B cell (primary cell): ENCODE data around the gene BBS2. TPM values are rescaled to one million over a fixed set of nuclear protein-coding genes. Genes with fewer than 3 reads are reported as not detected.

Experiments used
- ATAC-seq: fragments of 200-7000 bp; cut with Tn5 transposase; one replicate; pipeline ENCODE4 v1.10.0; 2021; ENCODE audit warnings: low read depth, mild to moderate bottlenecking, moderate number of reproducible peaks, moderate library complexity
- CTCF ChIA-PET: fragments of 350-600 bp; sonication (Branson Sonifier 250); formaldehyde crosslinking; loops from one replicate; lab custom pipeline; 2021; ENCODE audit warnings: antibody characterized with exemption, inconsistent platforms; lab: Charles Lee
- POLR2A ChIA-PET: fragments of 350-600 bp; sonication (Branson Sonifier 250); formaldehyde crosslinking; loops from one replicate; lab custom pipeline; 2021; ENCODE audit warnings: antibody characterized with exemption; lab: Charles Lee
- DNase-seq: peaks from one replicate; pipeline ENCODE4 v3.0.0; 2013
- H2AFZ ChIP-seq: 2 replicates; pipeline ENCODE4 v1.6.1; 2012; ENCODE audit warnings: mild to moderate bottlenecking, low read depth, low read length; ENCODE audit not compliant: insufficient read depth, poor library complexity, severe bottlenecking
- H3K27ac ChIP-seq, 2 donors: 1 replicate in 1 of 2; 2 replicates in 1 of 2; pipeline ENCODE4 v1.5.1; 2012 to 2013; ENCODE audit warnings: low read length in 2 of 2, mild to moderate bottlenecking in 2 of 2, moderate library complexity in 1 of 2
- H3K27me3 ChIP-seq, 4 experiments: fragments of 200-600 bp in 1 of 4; sonication (generic) in 1 of 4; replicated peaks in 1 of 4; 1 replicate in 2 of 4; 2 replicates in 2 of 4; pipeline versions ENCODE4 v1.6.1 to v1.7.0; 2013 to 2016; ENCODE audit warnings: low read length in 3 of 4, mild to moderate bottlenecking in 2 of 4, mixed read lengths in 1 of 4, moderate library complexity in 1 of 4; ENCODE audit not compliant: insufficient read depth in 4 of 4, control insufficient read depth in 3 of 4; ENCODE audit errors: control extremely low read depth in 1 of 4
- H3K36me3 ChIP-seq, 2 experiments: replicated peaks in 1 of 2; 1 replicate in 1 of 2; 2 replicates in 1 of 2; pipeline versions ENCODE4 v1.6.1 to v1.7.1; 2013; ENCODE audit warnings: low read length in 1 of 2; ENCODE audit not compliant: insufficient read depth in 2 of 2, control insufficient read depth in 1 of 2; ENCODE audit errors: control extremely low read depth in 1 of 2, extremely low read depth in 1 of 2
- H3K4me1 ChIP-seq, 2 donors: fragments of 200-600 bp in 1 of 2; sonication (generic) in 1 of 2; 1 replicate in 1 of 2; 2 replicates in 1 of 2; pipeline versions ENCODE4 v1.5.1 to v1.6.1; 2013 to 2017; ENCODE audit warnings: low read length in 2 of 2; ENCODE audit not compliant: control insufficient read depth in 2 of 2, insufficient read depth in 2 of 2
- H3K4me2 ChIP-seq: replicated peaks from 2 replicates; pipeline ENCODE3; 2012; ENCODE audit warnings: mild to moderate bottlenecking, low read depth, low read length; ENCODE audit not compliant: poor library complexity, severe bottlenecking
- H3K4me3 ChIP-seq, 5 experiments: fragments of 200-600 bp in 1 of 5; sonication (generic) in 1 of 5; 1 replicate in 3 of 5; 2 replicates in 2 of 5; pipeline versions ENCODE4 v1.5.1 to v1.7.0; 2011 to 2016; ENCODE audit warnings: low read length in 4 of 5, mild to moderate bottlenecking in 4 of 5, low read depth in 2 of 5, control low read depth in 1 of 5, moderate library complexity in 1 of 5; ENCODE audit not compliant: insufficient read depth in 1 of 5; ENCODE audit errors: control extremely low read depth in 1 of 5, extremely low read depth in 1 of 5
- H3K79me2 ChIP-seq: fragments of 200-600 bp; sonication (generic); one replicate; pipeline ENCODE4 v1.6.0; 2016; ENCODE audit warnings: low read length; ENCODE audit not compliant: control insufficient read depth, insufficient read depth
- H3K9ac ChIP-seq: fragments of 200-600 bp; sonication (generic); 2 replicates; pipeline ENCODE4 v1.6.1; 2017; ENCODE audit warnings: mild to moderate bottlenecking, low read length, moderate library complexity
- H3K9me3 ChIP-seq, 3 donors: one replicate each; pipeline versions ENCODE4 v1.6.1 to v1.7.1; 2013; ENCODE audit warnings: low read length in 2 of 3; ENCODE audit not compliant: control insufficient read depth in 2 of 3, insufficient read depth in 1 of 3; ENCODE audit errors: control extremely low read depth in 1 of 3
- H4K20me1 ChIP-seq: 2 replicates; pipeline ENCODE4 v1.6.0; 2012; ENCODE audit warnings: mild to moderate bottlenecking, low read length; ENCODE audit not compliant: insufficient read depth, control insufficient read depth, poor library complexity, severe bottlenecking
- H3K27ac Mint-ChIP-seq: one replicate; pipeline ENCODE4 v1.8.0; 2021; ENCODE audit warnings: mixed read lengths
- H3K27me3 Mint-ChIP-seq: one replicate; pipeline ENCODE4 v1.8.0; 2021; ENCODE audit warnings: mixed read lengths
- H3K4me1 Mint-ChIP-seq: one replicate; pipeline ENCODE4 v1.8.0; 2021; ENCODE audit warnings: mixed read lengths
- H3K4me3 Mint-ChIP-seq: one replicate; pipeline ENCODE4 v1.8.0; 2021; ENCODE audit warnings: mixed read lengths
- H3K9me3 Mint-ChIP-seq: one replicate; pipeline ENCODE4 v1.8.0; 2022; ENCODE audit warnings: mixed read lengths; ENCODE audit not compliant: insufficient read depth
- CTCF ChIP-seq: fragments of 200-600 bp; IDR thresholded peaks from one replicate; pipeline ENCODE4 v1.8.0; 2022; ENCODE audit warnings: antibody characterized with exemption, mild to moderate bottlenecking
- EZH2 ChIP-seq: IDR thresholded peaks from 2 replicates; pipeline ENCODE4 v1.6.1; 2012; ENCODE audit warnings: borderline replicate concordance, low read depth, mild to moderate bottlenecking, moderate library complexity, low read length; ENCODE audit not compliant: insufficient read depth, poor library complexity, severe bottlenecking
- WGBS: methylation state at CpG from one replicate; pipeline ENCODE4 v1.1.5; 2013; ENCODE audit warnings: missing lambda C conversion rate; ENCODE audit not compliant: insufficient coverage; 5-methylcytosine and 5-hydroxymethylcytosine counted together
- intact Hi-C: fragments of 100-400 bp; cut with micrococcal nuclease; formaldehyde crosslinking; loops from one replicate; pipeline ENCODE4 v1.10.0; 2022
- polyA plus RNA-seq: library from polyadenylated mRNA; depleted of rRNA; stranded (reverse); fragments of >200 nt; gene quantifications from 2 replicates; pipeline ENCODE4 v1.2.3, GENCODE V29; 2012
- total RNA-seq, 2 donors: library from RNA; stranded (reverse); fragments of 120-200 nt in 1 of 2; gene quantifications; 1 replicate in 1 of 2; 2 replicates in 1 of 2; pipeline versions ENCODE4 v1.2.3 to v1.2.4, GENCODE V29; 2013 to 2022

The BBS2 gene
- total and polyA plus RNA-seq, 2 donors (not counting 1 experiment from before 2014, with no cell fraction given): 49.4 to 63.4 TPM

GRCh38 chr16:56547120-56547948 lies 27.5 kb upstream of the BBS2 start:
- no peak overlapping the region for H3K4me3 Mint-ChIP-seq
- intact Hi-C loops: no loop called here
- H3K36me3 ChIP-seq: no peaks in the 10 kb centered on the region
- no peaks in the 10 kb centered on the region for H3K9me3 Mint-ChIP-seq
- ChIA-PET POLR2A (interaction anchor here (0.8 kb wide), 1 partner anchor 162 kb away, joined by 4 read pairs; no protein-coding TSS in a partner anchor), CTCF (interaction anchor here (1.3 kb wide), 1 partner anchor 155 kb away, joined by 7 read pairs; no protein-coding TSS in a partner anchor)
- H3K4me1 Mint-ChIP-seq: peaks cover 12% of the 10 kb centered on the region
- no peaks in the 10 kb centered on the region for H3K27me3 ChIP-seq
- no peak overlapping the region for H3K27ac ChIP-seq
- H2AFZ ChIP-seq: no peak overlapping the region
- H3K9ac ChIP-seq: no peak overlapping the region
- no peaks in the 10 kb centered on the region for H4K20me1 ChIP-seq
- no peaks in the 10 kb centered on the region for H3K79me2 ChIP-seq
- H3K4me2 ChIP-seq: no peak overlapping the region
- H3K27ac Mint-ChIP-seq: no peak overlapping the region
- no peak for TF ChIP-seq CTCF
- no peak for TF ChIP-seq EZH2
- H3K27me3 Mint-ChIP-seq: peaks cover 19% of the 10 kb centered on the region
- no peaks in the 10 kb centered on the region for H3K9me3 ChIP-seq
- WGBS: 70% methylated on average over 11 of the region's 12 CpGs
- no peak overlapping the region for H3K4me3 ChIP-seq
- DNase-seq (no peak), ATAC-seq (no peak)
- H3K4me1 ChIP-seq: peaks cover 7% of the 10 kb centered on the region in 2 donors

- POLR2A ChIA-PET: no interaction called here
- H3K27ac Mint-ChIP-seq: no peak overlapping the region
Observed at GRCh38 chr16:56542039-56542438, 22.2 kb upstream of the BBS2 start.

More at GRCh38 chr16:56542039-56542438, 22.2 kb upstream of the BBS2 start:
- Mint-ChIP-seq H3K9me3 (peaks cover 2% of the 10 kb centered on the region), H3K4me1 (no peaks in the 10 kb centered on the region), H3K4me3 (no peak overlapping the region), H3K27me3 (peaks cover 35% of the 10 kb centered on the region)
- TF ChIP-seq EZH2 (no peak), CTCF (no peak)
- intact Hi-C loops: no loop called here
- no peaks in the 10 kb centered on the region for H3K9me3 ChIP-seq
- H3K27ac ChIP-seq: no peak overlapping the region
- DNase-seq (no peak), ATAC-seq (no peak)
- H3K79me2 ChIP-seq: no peaks in the 10 kb centered on the region
- H3K4me1 ChIP-seq: no peaks in the 10 kb centered on the region
- no CpG with 5 or more reads among the region's 2 CpGs for WGBS
- CTCF ChIA-PET: no interaction called here
- H3K9ac ChIP-seq: no peak overlapping the region
- H4K20me1 ChIP-seq: no peaks in the 10 kb centered on the region
- H2AFZ ChIP-seq: no peak overlapping the region
- no peak overlapping the region for H3K4me2 ChIP-seq
- no peak overlapping the region for H3K4me3 ChIP-seq
- H3K27me3 ChIP-seq: no peaks in the 10 kb centered on the region
- no peaks in the 10 kb centered on the region for H3K36me3 ChIP-seq
